Endothelial cell of umbilical vein (primary cell): ENCODE measurements around the gene BCL3. TPM values are rescaled to one million over a fixed set of nuclear protein-coding genes. Genes with fewer than 3 reads are reported as not detected.
"Not testable (repeated sequence)": the region's sequence is repeated elsewhere in the genome, so short reads cannot be mapped to it uniquely, and the experiment has no call there.

ENCODE experiments used
- BruUV-seq: library from RNA; stranded (reverse); fragments of 400-500 nt; replicated peaks from 2 replicates; lab custom pipeline; 2021; lab: Mats Ljungman, UMichigan
- CTCF ChIA-PET: fragments of 300-600, 350-600 bp; sonication (Branson Sonifier 250); formaldehyde crosslinking; loops from one replicate; lab custom pipeline; 2021; ENCODE audit warnings: antibody characterized with exemption, inconsistent platforms; lab: Charles Lee
- POLR2A ChIA-PET: fragments of 300-600, 350-600 bp; sonication (Branson Sonifier 250); formaldehyde crosslinking; loops from one replicate; lab custom pipeline; 2021; ENCODE audit warnings: antibody characterized with exemption, inconsistent platforms; lab: Charles Lee
- DNase-seq: peaks from one replicate; pipeline ENCODE4 v3.0.0-alpha.2; 2011; ENCODE audit warnings: low read depth, low spot score
- FAIRE-seq: peaks from 2 replicates; lab custom pipeline; 2011; peaks lifted over from hg19 to GRCh38; lab: Jason Lieb, UNC
- H2AFZ ChIP-seq: 2 replicates; pipeline ENCODE4 v1.6.0; 2012; ENCODE audit warnings: low read depth, low read length, control low read depth, inconsistent platforms
- H3K27ac ChIP-seq: 2 replicates; pipeline ENCODE4 v1.5.1; 2011; ENCODE audit warnings: low read depth, mild to moderate bottlenecking, control low read depth, low read length, moderate library complexity; ENCODE audit not compliant: insufficient read depth
- H3K27me3 ChIP-seq, 2 experiments: 2 replicates each; pipeline versions ENCODE4 v1.6.0 to v1.6.1; 2011; ENCODE audit warnings: low read length in 2 of 2, mixed read lengths in 1 of 2; ENCODE audit not compliant: control insufficient read depth in 2 of 2, insufficient read depth in 2 of 2
- H3K36me3 ChIP-seq, 2 experiments: 2 replicates in 1 of 2; 3 replicates in 1 of 2; pipeline ENCODE4 v1.5.1; 2011; ENCODE audit warnings: low read length in 2 of 2, mild to moderate bottlenecking in 1 of 2, moderate library complexity in 1 of 2; ENCODE audit not compliant: control insufficient read depth in 2 of 2, insufficient read depth in 2 of 2; ENCODE audit errors: extremely low read depth in 1 of 2
- H3K4me1 ChIP-seq: 3 replicates; pipeline ENCODE4 v1.5.1; 2011; ENCODE audit warnings: mild to moderate bottlenecking, low read length; ENCODE audit not compliant: control insufficient read depth, insufficient read depth; ENCODE audit errors: extremely low read depth
- H3K4me2 ChIP-seq: 2 replicates; pipeline ENCODE4 v1.6.1; 2011; ENCODE audit warnings: low read length, control low read depth, mixed read lengths; ENCODE audit not compliant: insufficient read depth
- H3K4me3 ChIP-seq, 3 experiments: fragments of 200-600 bp in 1 of 3; sonication (generic), shearing (Covaris generic) in 1 of 3; replicated peaks in 1 of 3; 2 replicates each; pipeline ENCODE4 v1.5.1; 2011 to 2016; ENCODE audit warnings: control low read depth in 3 of 3, low read length in 3 of 3, mild to moderate bottlenecking in 2 of 3, inconsistent platforms in 1 of 3, low read depth in 1 of 3, moderate library complexity in 1 of 3; ENCODE audit not compliant: insufficient read depth in 1 of 3
- H3K79me2 ChIP-seq: 2 replicates; pipeline ENCODE4 v1.6.0; 2012; ENCODE audit warnings: low read length, inconsistent platforms; ENCODE audit not compliant: control insufficient read depth, insufficient read depth
- H3K9ac ChIP-seq: replicated peaks from 2 replicates; pipeline ENCODE3; 2011; ENCODE audit warnings: low read length, control low read depth; ENCODE audit not compliant: insufficient read depth; ENCODE audit errors: extremely low read depth
- H3K9me1 ChIP-seq: replicated peaks from 3 replicates; pipeline ENCODE4 v1.6.0; 2011; ENCODE audit warnings: mild to moderate bottlenecking, low read length; ENCODE audit not compliant: control insufficient read depth, insufficient read depth; ENCODE audit errors: extremely low read depth
- H3K9me3 ChIP-seq: replicated peaks from 2 replicates; pipeline ENCODE4 v1.5.1; 2012; ENCODE audit warnings: low read length, inconsistent platforms; ENCODE audit not compliant: control insufficient read depth, insufficient read depth
- H4K20me1 ChIP-seq: replicated peaks from 2 replicates; pipeline ENCODE3; 2011; ENCODE audit warnings: mild to moderate bottlenecking, low read length; ENCODE audit not compliant: control insufficient read depth, insufficient read depth; ENCODE audit errors: extremely low read depth
- CTCF ChIP-seq, 2 donors: IDR thresholded peaks; 1 replicate in 1 of 2; 2 replicates in 1 of 2; pipeline ENCODE4 v1.5.1; 2011; ENCODE audit warnings: low read length in 2 of 2, mild to moderate bottlenecking in 2 of 2, moderate library complexity in 2 of 2, control low read depth in 1 of 2, inconsistent platforms in 1 of 2, low read depth in 1 of 2; ENCODE audit not compliant: insufficient read depth in 1 of 2; ENCODE audit errors: extremely low read depth in 1 of 2
- EZH2 ChIP-seq: IDR thresholded peaks from 2 replicates; pipeline ENCODE4 v1.6.1; 2012; ENCODE audit warnings: borderline replicate concordance, low read depth, mild to moderate bottlenecking, moderate library complexity, low read length, inconsistent platforms; ENCODE audit not compliant: severe bottlenecking
- FOS ChIP-seq: IDR thresholded peaks from 2 replicates; pipeline ENCODE4 v1.6.1; 2011; ENCODE audit warnings: mild to moderate bottlenecking, low read length, moderate library complexity, borderline replicate concordance; ENCODE audit not compliant: insufficient read depth
- GATA2 ChIP-seq: IDR thresholded peaks from 2 replicates; pipeline ENCODE4 v1.7.0; 2011; ENCODE audit warnings: low read depth, mild to moderate bottlenecking, moderate library complexity, mixed read lengths, low read length; ENCODE audit not compliant: insufficient read length, insufficient read depth
- JUN ChIP-seq: IDR thresholded peaks from 2 replicates; pipeline ENCODE4 v1.6.1; 2011; ENCODE audit warnings: borderline replicate concordance, low read depth; ENCODE audit not compliant: insufficient read length, insufficient read depth
- MAX ChIP-seq: IDR thresholded peaks from 2 replicates; pipeline ENCODE4 v1.6.1; 2011; ENCODE audit not compliant: insufficient read depth, insufficient read length
- MYC ChIP-seq: IDR thresholded peaks from one replicate; pipeline ENCODE4 v1.6.1; 2011; ENCODE audit warnings: mild to moderate bottlenecking, low read depth, low read length
- POLR2A ChIP-seq: IDR thresholded peaks from 2 replicates; pipeline ENCODE4 v1.6.1; 2012; ENCODE audit warnings: low read depth, mild to moderate bottlenecking, control low read depth, low read length
- POLR2AphosphoS5 ChIP-seq: IDR thresholded peaks from 2 replicates; pipeline ENCODE4 v1.6.1; 2012; ENCODE audit warnings: low read depth, mild to moderate bottlenecking, control low read depth, low read length, moderate library complexity; ENCODE audit not compliant: insufficient read depth
- dilution Hi-C: fragments of 300-500 bp; cut with MboI; formaldehyde crosslinking; loops from one replicate; pipeline ENCODE4 v1.15.0; 2019; ENCODE audit warnings: low sequenced_read_pairs; ENCODE audit not compliant: extremely low pct_ligation_motif_present
- intact Hi-C: fragments of 100-400 bp; cut with micrococcal nuclease; formaldehyde crosslinking; loops from one replicate; pipeline ENCODE4 v1.10.0; 2022
- polyA plus RNA-seq, 4 experiments: library from polyadenylated mRNA; depleted of rRNA in 3 of 4; stranded (reverse) in 3 of 4; unstranded in 1 of 4; fragments of >200 nt; gene quantifications; 2 replicates each; pipeline versions ENCODE4 v1.2.1 to v1.2.3, GENCODE V29; 2011 to 2012; ENCODE audit warnings: missing spikeins in 1 of 4
- total RNA-seq: library from RNA; stranded (reverse); gene quantifications from 2 replicates; pipeline ENCODE4 v1.2.3, GENCODE V29; 2021

The BCL3 gene
- total and polyA plus RNA-seq, 2 donors (not counting 3 experiments of a cell fraction or from before 2014, with no cell fraction given) = 11.0 to 26.9 TPM

DNA sequence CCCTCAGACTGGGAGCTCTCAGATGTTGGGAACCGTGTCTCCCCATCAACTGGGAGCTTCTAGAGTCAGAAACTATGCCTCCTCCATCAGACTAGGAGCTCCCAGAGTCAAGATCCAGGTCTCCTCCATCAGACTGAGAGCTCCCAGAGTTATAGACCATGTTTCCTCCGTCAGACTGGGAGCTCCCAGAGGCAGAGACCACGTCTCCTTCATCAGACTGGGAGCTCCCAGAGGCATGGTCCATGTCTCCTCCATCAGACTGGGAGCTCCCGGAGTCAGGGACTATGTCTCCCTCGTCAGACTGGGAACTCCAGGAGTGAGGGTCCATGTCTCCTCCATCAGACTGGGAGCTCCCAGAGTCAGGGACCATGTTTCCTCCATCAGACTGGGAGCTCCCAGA is 39.6 kb upstream of the BCL3 start:
- Histone ChIP-seq H3K4me2 (no peak overlapping the region), H3K79me2 (no peaks in the 10 kb centered on the region), H3K27ac (no peak overlapping the region), H3K36me3 (no peaks in the 10 kb centered on the region), H3K9me1 (no peaks in the 10 kb centered on the region), H3K27me3 (no peaks in the 10 kb centered on the region), H3K4me1 (peaks cover 2% of the 10 kb centered on the region), H3K9me3 (no peaks in the 10 kb centered on the region), H4K20me1 (no peaks in the 10 kb centered on the region), H3K9ac (no peak overlapping the region), H3K4me3 (no peak overlapping the region), H2AFZ (no peak overlapping the region)
- TF ChIP-seq GATA2 (no peak), EZH2 (no peak), POLR2AphosphoS5 (no peak), MYC (no peak), JUN (no peak), CTCF (IDR thresholded peaks at IDR 0.05; ENCODE audit: extremely low read depth in 1 of 2, insufficient read depth in 1 of 2, low read depth in 1 of 2, low read length in 2 of 2) (no peak), POLR2A (no peak), MAX (no peak), FOS (no peak)
- FAIRE-seq (no peak), DNase-seq (no peak)
- intact Hi-C loops (no loop called here), dilution Hi-C loops (no loop called here)
- BruUV-seq = no TSS peak
- CTCF ChIA-PET = interaction anchor here (0.6 to 2.2 kb wide), 4 partner anchors 10 to 76 kb away, joined by 3 to 9 read pairs (median 4); no protein-coding TSS in a partner anchor
- POLR2A ChIA-PET = no interaction called here

DNA sequence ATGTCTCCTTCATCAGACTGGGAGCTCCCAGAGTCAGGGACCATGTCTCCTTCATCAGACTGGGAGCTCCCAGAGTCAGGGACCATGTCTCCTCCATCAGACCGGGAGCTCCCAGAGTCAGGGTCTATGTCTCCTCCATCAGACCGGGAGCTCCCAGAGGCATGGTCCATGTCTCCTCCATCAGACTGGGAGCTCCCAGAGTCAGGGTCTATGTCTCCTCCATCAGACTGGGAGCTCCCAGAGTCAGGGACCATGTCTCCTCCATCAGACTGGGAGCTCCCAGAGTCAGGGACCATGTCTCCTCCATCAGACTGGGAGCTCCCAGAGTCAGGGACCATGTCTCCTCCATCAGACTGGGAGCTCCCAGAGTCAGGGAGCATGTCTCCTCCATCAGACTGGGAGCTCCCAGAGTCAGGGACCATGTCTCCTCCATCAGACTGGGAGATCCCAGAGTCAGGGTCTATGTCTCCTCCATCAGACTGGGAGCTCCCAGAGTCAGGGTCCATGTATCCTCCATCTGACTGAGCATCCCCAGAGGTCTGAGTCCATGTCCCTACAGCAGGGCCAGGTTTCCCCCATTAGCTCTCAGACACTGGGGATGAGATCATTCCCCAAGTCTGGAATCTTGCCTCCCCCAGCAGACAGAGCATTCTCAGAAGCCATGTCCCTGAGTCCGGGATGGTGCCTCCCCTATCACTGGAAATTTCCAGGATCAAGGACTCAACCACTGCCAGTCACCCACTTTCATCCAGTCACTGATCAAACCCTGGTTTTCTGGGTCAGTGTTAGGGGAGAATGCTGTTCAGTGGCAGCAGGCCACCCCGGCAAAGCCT is 38.9 kb upstream of the BCL3 start:
- H2AFZ ChIP-seq, H3K9ac ChIP-seq, H3K79me2 ChIP-seq, H3K4me2 ChIP-seq, dilution Hi-C loops, H3K27me3 ChIP-seq, H4K20me1 ChIP-seq, intact Hi-C loops, H3K4me3 ChIP-seq, BruUV-seq, FAIRE-seq, DNase-seq, H3K9me3 ChIP-seq, H3K36me3 ChIP-seq, H3K4me1 ChIP-seq, POLR2A ChIA-PET, H3K9me1 ChIP-seq, H3K27ac ChIP-seq: not testable (repeated sequence)
- CTCF ChIA-PET = interaction anchor here (0.6 to 2.2 kb wide), 3 partner anchors 9 to 75 kb away, joined by 3 to 9 read pairs (median 3); no protein-coding TSS in a partner anchor
